ENCODE measurements around the gene LRRC14B. TPM values are rescaled to one million over a fixed set of nuclear protein-coding genes. Genes with fewer than 3 reads are reported as not detected.

Gene LRRC14B
- total RNA-seq, 2 experiments from 2014 or later = 4.9 to 9.2 TPM

DNA sequence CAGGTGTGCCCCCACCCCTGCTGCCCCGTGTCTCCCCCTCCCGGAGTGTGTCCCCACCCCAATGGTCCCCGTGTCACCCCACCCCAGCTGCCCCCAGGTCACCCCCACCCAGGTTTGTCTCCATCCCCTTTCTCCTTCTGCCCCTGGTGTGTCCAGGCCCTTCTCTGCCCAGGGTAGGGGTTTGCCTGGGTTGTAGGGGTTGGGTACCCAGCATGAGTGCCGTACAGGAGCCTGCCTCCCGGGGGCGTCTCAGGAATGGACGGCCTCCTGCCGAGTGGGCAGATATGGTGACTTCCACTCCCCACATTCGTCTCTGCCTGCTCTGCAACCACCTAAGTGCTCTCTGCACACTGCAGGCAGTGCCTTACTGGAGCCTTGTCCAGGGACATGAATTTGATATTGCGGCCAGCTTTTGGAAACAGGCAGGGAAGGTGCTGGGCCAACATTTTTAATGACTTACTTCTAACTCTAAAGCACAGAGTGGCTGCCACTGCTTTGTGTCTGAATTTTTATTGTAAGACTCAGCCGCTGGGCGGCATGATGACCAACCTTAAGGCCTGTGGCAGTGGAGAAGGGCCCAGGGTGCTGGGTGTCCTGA lies 6.7 kb downstream of the LRRC14B start:
- H3K79me2 ChIP-seq (ENCODE audit: insufficient read depth, low read depth, low read length) = peaks cover 6% of the 10 kb centered on the region; the same call in 1 of the 2 replicates
- intact Hi-C loops (cut with micrococcal nuclease; ENCODE audit: unreplicated experiment) = no loop called here
- POLR2A ChIA-PET = no interaction called here
- no peak for DNase-seq (ENCODE audit: low spot score)
- TF ChIP-seq, protein P1, sequence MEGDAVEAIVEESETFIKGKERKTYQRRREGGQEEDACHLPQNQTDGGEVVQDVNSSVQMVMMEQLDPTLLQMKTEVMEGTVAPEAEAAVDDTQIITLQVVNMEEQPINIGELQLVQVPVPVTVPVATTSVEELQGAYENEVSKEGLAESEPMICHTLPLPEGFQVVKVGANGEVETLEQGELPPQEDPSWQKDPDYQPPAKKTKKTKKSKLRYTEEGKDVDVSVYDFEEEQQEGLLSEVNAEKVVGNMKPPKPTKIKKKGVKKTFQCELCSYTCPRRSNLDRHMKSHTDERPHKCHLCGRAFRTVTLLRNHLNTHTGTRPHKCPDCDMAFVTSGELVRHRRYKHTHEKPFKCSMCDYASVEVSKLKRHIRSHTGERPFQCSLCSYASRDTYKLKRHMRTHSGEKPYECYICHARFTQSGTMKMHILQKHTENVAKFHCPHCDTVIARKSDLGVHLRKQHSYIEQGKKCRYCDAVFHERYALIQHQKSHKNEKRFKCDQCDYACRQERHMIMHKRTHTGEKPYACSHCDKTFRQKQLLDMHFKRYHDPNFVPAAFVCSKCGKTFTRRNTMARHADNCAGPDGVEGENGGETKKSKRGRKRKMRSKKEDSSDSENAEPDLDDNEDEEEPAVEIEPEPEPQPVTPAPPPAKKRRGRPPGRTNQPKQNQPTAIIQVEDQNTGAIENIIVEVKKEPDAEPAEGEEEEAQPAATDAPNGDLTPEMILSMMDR (conservative IDR thresholded peaks at IDR 0.05; ENCODE audit: low read length) = no peak
- TF ChIP-seq EZH2phosphoT487 (IDR thresholded peaks at IDR 0.05; ENCODE audit: borderline replicate concordance, low read depth, low read length) = no peak
- no peaks in the 10 kb centered on the region for H4K20me1 ChIP-seq (ENCODE audit: insufficient read depth, low read length)
- peaks cover 9% of the 10 kb centered on the region for H3K36me3 ChIP-seq (ENCODE audit: insufficient read depth, low read length)
- H3K4me1 ChIP-seq (ENCODE audit: insufficient read depth, low read length, poor library complexity, severe bottlenecking) = peaks cover 67% of the 10 kb centered on the region
- H2AFZ ChIP-seq (ENCODE audit: low read length) = no peak overlapping the region
- H3K9me3 ChIP-seq (ENCODE audit: low read length) = no peaks in the 10 kb centered on the region
- no peaks in the 10 kb centered on the region for H3K9me2 ChIP-seq (ENCODE audit: insufficient read depth, low read length)
- H3K27ac ChIP-seq (ENCODE audit: low read depth, low read length, poor library complexity, severe bottlenecking) = no peak overlapping the region
- no peak overlapping the region for H3K4me2 ChIP-seq (ENCODE audit: low read length)
- CTCF ChIA-PET (ENCODE audit: unreplicated experiment) = no interaction called here
- BruUV-seq (replicated peaks) = no TSS peak
- no peak overlapping the region for H3K4me3 ChIP-seq (ENCODE audit: low read depth, low read length, poor library complexity, severe bottlenecking)

DNA sequence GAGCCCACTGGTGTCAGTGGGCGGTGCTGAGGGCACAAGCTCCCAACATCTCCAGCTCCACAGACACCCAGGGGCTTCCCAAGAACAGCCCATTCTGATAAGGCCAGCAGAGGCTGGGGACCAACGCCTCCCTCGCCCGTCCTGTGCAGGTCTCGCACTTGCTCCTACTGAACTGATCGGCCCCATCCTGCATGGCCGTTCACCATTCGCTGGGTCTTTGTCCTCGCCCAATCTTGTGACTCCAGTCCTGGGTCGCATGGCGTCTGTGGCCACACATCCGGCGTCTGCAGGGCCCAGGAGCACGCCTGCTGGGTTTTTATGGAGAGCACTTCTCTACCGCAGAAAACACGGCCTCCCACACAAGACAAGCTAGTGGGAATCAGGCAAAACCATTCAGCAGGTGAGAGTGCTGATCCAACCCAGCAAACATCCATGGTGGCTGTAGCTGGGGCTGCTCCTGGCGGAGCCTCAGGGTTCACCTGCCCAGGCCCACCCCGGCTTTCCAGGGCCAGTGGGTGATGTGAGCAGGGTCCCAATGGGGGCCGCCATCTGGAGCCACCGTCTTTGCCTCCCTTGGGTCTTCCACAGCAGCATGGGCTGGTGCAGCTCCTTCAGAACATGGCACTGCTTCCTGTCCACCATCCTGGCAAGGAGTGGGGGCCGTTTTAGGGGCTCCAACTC lies 7.4 kb downstream of the LRRC14B start:
- no TSS peak for BruUV-seq (replicated peaks)
- DNase-seq (ENCODE audit: low spot score) = no peak

More for the DNA sequence above, 7.4 kb downstream of the LRRC14B start:
- peaks cover 6% of the 10 kb centered on the region; the same call in 1 of the 2 replicates for H3K79me2 ChIP-seq (ENCODE audit: insufficient read depth, low read depth, low read length)
- H3K9me3 ChIP-seq (ENCODE audit: low read length) = no peaks in the 10 kb centered on the region
- H4K20me1 ChIP-seq (ENCODE audit: insufficient read depth, low read length) = no peaks in the 10 kb centered on the region
- no peaks in the 10 kb centered on the region for H3K9me2 ChIP-seq (ENCODE audit: insufficient read depth, low read length)
- POLR2A ChIA-PET = no interaction called here
- H2AFZ ChIP-seq (ENCODE audit: low read length) = no peak overlapping the region
- CTCF ChIA-PET (ENCODE audit: unreplicated experiment) = no interaction called here
- H3K4me3 ChIP-seq (ENCODE audit: low read depth, low read length, poor library complexity, severe bottlenecking) = no peak overlapping the region
- peaks cover 67% of the 10 kb centered on the region for H3K4me1 ChIP-seq (ENCODE audit: insufficient read depth, low read length, poor library complexity, severe bottlenecking)
- TF ChIP-seq, protein P1 (conservative IDR thresholded peaks at IDR 0.05; ENCODE audit: low read length) = no peak
- TF ChIP-seq EZH2phosphoT487 (IDR thresholded peaks at IDR 0.05; ENCODE audit: borderline replicate concordance, low read depth, low read length) = no peak
- H3K4me2 ChIP-seq (ENCODE audit: low read length) = no peak overlapping the region
- peaks cover 15% of the 10 kb centered on the region for H3K36me3 ChIP-seq (ENCODE audit: insufficient read depth, low read length)
- intact Hi-C loops (cut with micrococcal nuclease; ENCODE audit: unreplicated experiment) = no loop called here
- H3K27ac ChIP-seq (ENCODE audit: low read depth, low read length, poor library complexity, severe bottlenecking) = no peak overlapping the region

Measured in OCI-LY7 (cell line).